HK-2 (cell line): Measurements from ENCODE around the gene FUS.
A peak's percentile ranks its signal among the peaks of the same experiment; 100 is the strongest.

Source experiments
- DNase-seq: peaks from one replicate; pipeline ENCODE4 v3.0.0-alpha.2; 2018; ENCODE audit not compliant: unreplicated experiment

FUS gene

GRCh38 chr16:31202414-31203375 lies 22.8 kb downstream of the FUS start, which contains the start of gene PYCARD:
PYCARD (minus strand) TSS chr16:31202760; CDS start chr16:31202690, 70 bp downstream.
- peak; percentile 47 for DNase-seq

- no peak for DNase-seq
Measured at GRCh38 chr16:31204871-31205666, 25.1 kb downstream of the FUS start.

GRCh38 chr16:31206776-31207175 lies 26.8 kb downstream of the FUS start:
- no peak for DNase-seq

- no peak for DNase-seq
Measured at GRCh38 chr16:31213342-31213741, 33.4 kb downstream of the FUS start.

GRCh38 chr16:31213877-31214707 lies 34.2 kb downstream of the FUS start, which contains the start of gene TRIM72:
TRIM72 (plus strand) TSS chr16:31214119; CDS start chr16:31214739, 620 bp downstream.
- DNase-seq: no peak

- DNase-seq: no peak
Measured at GRCh38 chr16:31214708-31215286, 34.9 kb downstream of the FUS start.

- DNase-seq: peak; percentile 69
Measured at GRCh38 chr16:31215287-31216162, 35.6 kb downstream of the FUS start.

GRCh38 chr16:31216422-31217135 lies 36.6 kb downstream of the FUS start, which contains the start of gene PYDC1:
PYDC1 (minus strand) TSS chr16:31217135; CDS start chr16:31217028, 107 bp downstream.
- DNase-seq: no peak

GRCh38 chr16:31217136-31217530 lies 37.2 kb downstream of the FUS start:
- no peak for DNase-seq

GRCh38 chr16:31219154-31219741 lies 39.3 kb downstream of the FUS start:
- no peak for DNase-seq

GRCh38 chr16:31221357-31222160 lies 41.6 kb downstream of the FUS start:
- DNase-seq: no peak

GRCh38 chr16:31223044-31223443 lies 43.1 kb downstream of the FUS start:
- DNase-seq: no peak

- no peak for DNase-seq
Measured at GRCh38 chr16:31224092-31224955, 44.4 kb downstream of the FUS start.

- no peak for DNase-seq
Measured at GRCh38 chr16:31225193-31225592, 45.3 kb downstream of the FUS start.

- DNase-seq: no peak
Measured at GRCh38 chr16:31228206-31228605, 48.3 kb downstream of the FUS start.

- no peak for DNase-seq
Measured at GRCh38 chr16:31229501-31229900, 49.6 kb downstream of the FUS start.

GRCh38 chr16:31238041-31238440 lies 58.1 kb downstream of the FUS start:
- no peak for DNase-seq
